Fibroblast of villous mesenchyme (primary cell): ENCODE data around the gene GLRA1. TPM values are rescaled to one million over a fixed set of nuclear protein-coding genes. Genes with fewer than 3 reads are reported as not detected.
A peak's percentile ranks its signal among the peaks of the same experiment; 100 is the strongest.

Experiments
- DNase-seq: peaks from one replicate; pipeline ENCODE4 v3.0.0-alpha.2; 2010; ENCODE audit warnings: low read depth
- H3K4me3 ChIP-seq: 2 replicates; pipeline ENCODE4 v1.5.1; 2011; ENCODE audit warnings: low read depth, mild to moderate bottlenecking, low read length
- total RNA-seq: library from RNA; depleted of rRNA; stranded (reverse); fragments of >200 nt; gene quantifications from 2 replicates; pipeline ENCODE4 v1.2.3, GENCODE V29; 2012
- TF ChIP-seq, protein P1 (sequence below): IDR thresholded peaks from 2 replicates; pipeline ENCODE4 v1.5.1; 2012; ENCODE audit warnings: low read depth, mild to moderate bottlenecking, low read length; ENCODE audit not compliant: insufficient read depth

The GLRA1 gene
- total RNA-seq, 1 donor: not detected

GRCh38 chr5:151923866-151924476 lies 680 bp downstream of the GLRA1 start:
- DNase-seq: no peak
- TF ChIP-seq, protein P1, sequence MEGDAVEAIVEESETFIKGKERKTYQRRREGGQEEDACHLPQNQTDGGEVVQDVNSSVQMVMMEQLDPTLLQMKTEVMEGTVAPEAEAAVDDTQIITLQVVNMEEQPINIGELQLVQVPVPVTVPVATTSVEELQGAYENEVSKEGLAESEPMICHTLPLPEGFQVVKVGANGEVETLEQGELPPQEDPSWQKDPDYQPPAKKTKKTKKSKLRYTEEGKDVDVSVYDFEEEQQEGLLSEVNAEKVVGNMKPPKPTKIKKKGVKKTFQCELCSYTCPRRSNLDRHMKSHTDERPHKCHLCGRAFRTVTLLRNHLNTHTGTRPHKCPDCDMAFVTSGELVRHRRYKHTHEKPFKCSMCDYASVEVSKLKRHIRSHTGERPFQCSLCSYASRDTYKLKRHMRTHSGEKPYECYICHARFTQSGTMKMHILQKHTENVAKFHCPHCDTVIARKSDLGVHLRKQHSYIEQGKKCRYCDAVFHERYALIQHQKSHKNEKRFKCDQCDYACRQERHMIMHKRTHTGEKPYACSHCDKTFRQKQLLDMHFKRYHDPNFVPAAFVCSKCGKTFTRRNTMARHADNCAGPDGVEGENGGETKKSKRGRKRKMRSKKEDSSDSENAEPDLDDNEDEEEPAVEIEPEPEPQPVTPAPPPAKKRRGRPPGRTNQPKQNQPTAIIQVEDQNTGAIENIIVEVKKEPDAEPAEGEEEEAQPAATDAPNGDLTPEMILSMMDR: peak; percentile 22
- no peak overlapping the region for H3K4me3 ChIP-seq

- no peak for DNase-seq
- TF ChIP-seq, protein P1: no peak
- no peak overlapping the region for H3K4me3 ChIP-seq
Measured at GRCh38 chr5:151921916-151922315, 2.7 kb downstream of the GLRA1 start.

- no peak overlapping the region for H3K4me3 ChIP-seq
- TF ChIP-seq, protein P1: no peak
- no peak for DNase-seq
Measured at GRCh38 chr5:151917904-151918303, 6.7 kb downstream of the GLRA1 start.

DNA sequence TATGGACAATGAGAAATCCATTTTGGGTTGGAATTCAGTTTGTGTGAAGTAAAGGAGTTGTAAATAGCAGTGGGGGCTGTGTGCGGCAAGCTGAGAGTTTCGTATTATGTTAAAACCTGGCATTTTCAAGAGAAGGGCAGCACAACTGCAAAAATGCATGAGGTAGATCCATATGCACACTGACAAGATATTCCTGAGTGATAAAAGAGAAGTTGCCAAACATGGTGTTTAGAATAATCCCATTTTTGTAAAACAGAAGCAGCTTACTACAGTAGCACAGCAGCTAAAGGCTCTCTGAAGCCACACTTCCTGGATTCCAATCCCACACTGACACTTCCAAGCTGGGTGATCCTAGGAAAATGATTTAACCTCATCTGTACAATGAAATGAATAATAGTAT lies 11.2 kb downstream of the GLRA1 start:
- TF ChIP-seq, protein P1: no peak
- DNase-seq: no peak
- H3K4me3 ChIP-seq: no peak overlapping the region

DNA sequence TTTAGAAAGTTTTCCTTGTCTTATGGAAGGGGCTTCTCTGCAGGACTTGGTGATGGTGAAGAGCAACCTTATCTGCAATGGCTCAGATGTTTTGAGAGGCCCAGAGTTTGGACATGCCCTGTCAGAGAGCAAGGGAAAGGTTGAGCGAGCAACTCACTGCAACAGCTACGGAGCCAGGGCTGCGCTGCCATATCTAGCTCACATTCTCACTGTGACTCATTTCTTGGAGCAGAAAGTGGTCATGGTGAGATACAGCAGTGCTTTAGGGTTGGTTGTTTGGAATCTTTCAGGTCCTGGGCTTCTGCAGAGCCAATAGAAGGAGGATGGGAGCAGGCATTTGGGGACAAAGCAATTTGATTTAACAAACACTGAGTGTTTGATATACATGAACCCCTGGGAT lies 12.3 kb downstream of the GLRA1 start:
- TF ChIP-seq, protein P1: no peak
- no peak for DNase-seq
- H3K4me3 ChIP-seq: no peak overlapping the region

- no peak for DNase-seq
- H3K4me3 ChIP-seq: no peak overlapping the region
- TF ChIP-seq, protein P1: no peak
Measured at GRCh38 chr5:151911011-151911410, 13.6 kb downstream of the GLRA1 start.

- TF ChIP-seq, protein P1: no peak
- no peak overlapping the region for H3K4me3 ChIP-seq
- no peak for DNase-seq
Measured at GRCh38 chr5:151909628-151910027, 15.0 kb downstream of the GLRA1 start.
